Measurements from ENCODE around the gene LAMA5. TPM values are rescaled to one million over a fixed set of nuclear protein-coding genes. Genes with fewer than 3 reads are reported as not detected.

Gene LAMA5
- total RNA-seq, 1 donor from 2014 or later, result 34.5 TPM

- DNase-seq (ENCODE audit: low spot score), result no peak
- Mint-ChIP-seq H3K27ac (ENCODE audit: unreplicated experiment) (no peak overlapping the region), H3K4me1 (ENCODE audit: unreplicated experiment) (no peaks in the 10 kb centered on the region), H3K27me3 (ENCODE audit: unreplicated experiment) (peaks cover 6% of the 10 kb centered on the region), H3K4me3 (ENCODE audit: unreplicated experiment) (no peak overlapping the region), H3K36me3 (ENCODE audit: low read depth, unreplicated experiment) (no peaks in the 10 kb centered on the region), H3K9me3 (ENCODE audit: unreplicated experiment) (no peaks in the 10 kb centered on the region)
- no peak for TF ChIP-seq CTCF (IDR thresholded peaks at IDR 0.05; ENCODE audit: unreplicated experiment)
These were observed 45.3 kb upstream of the LAMA5 start for GRCh38 chr20:62412194-62413024.

- TF ChIP-seq CTCF (IDR thresholded peaks at IDR 0.05; ENCODE audit: unreplicated experiment), result no peak
- no peaks in the 10 kb centered on the region for H3K9me3 Mint-ChIP-seq (ENCODE audit: unreplicated experiment)
- H3K4me1 Mint-ChIP-seq (ENCODE audit: unreplicated experiment), result no peaks in the 10 kb centered on the region
- no peak for DNase-seq (ENCODE audit: low spot score)
- no peaks in the 10 kb centered on the region for H3K36me3 Mint-ChIP-seq (ENCODE audit: low read depth, unreplicated experiment)
- H3K27ac Mint-ChIP-seq (ENCODE audit: unreplicated experiment), result no peak overlapping the region
- peaks cover 6% of the 10 kb centered on the region for H3K27me3 Mint-ChIP-seq (ENCODE audit: unreplicated experiment)
- H3K4me3 Mint-ChIP-seq (ENCODE audit: unreplicated experiment), result no peak overlapping the region
These were observed 44.5 kb upstream of the LAMA5 start for GRCh38 chr20:62411479-62412193.

- TF ChIP-seq CTCF (IDR thresholded peaks at IDR 0.05; ENCODE audit: unreplicated experiment), result no peak
- DNase-seq (ENCODE audit: low spot score), result no peak
- H3K27me3 Mint-ChIP-seq (ENCODE audit: unreplicated experiment), result peaks cover 6% of the 10 kb centered on the region
- no peaks in the 10 kb centered on the region for H3K36me3 Mint-ChIP-seq (ENCODE audit: low read depth, unreplicated experiment)
- peaks cover 1% of the 10 kb centered on the region for H3K4me1 Mint-ChIP-seq (ENCODE audit: unreplicated experiment)
- H3K4me3 Mint-ChIP-seq (ENCODE audit: unreplicated experiment), result no peak overlapping the region
- H3K27ac Mint-ChIP-seq (ENCODE audit: unreplicated experiment), result no peak overlapping the region
- H3K9me3 Mint-ChIP-seq (ENCODE audit: unreplicated experiment), result no peaks in the 10 kb centered on the region
These were observed 43.8 kb upstream of the LAMA5 start for GRCh38 chr20:62410746-62411478.

GRCh38 chr20:62409931-62410745 lies 43.0 kb upstream of the LAMA5 start:
- H3K36me3 Mint-ChIP-seq (ENCODE audit: low read depth, unreplicated experiment), result no peaks in the 10 kb centered on the region
- no peaks in the 10 kb centered on the region for H3K9me3 Mint-ChIP-seq (ENCODE audit: unreplicated experiment)
- DNase-seq (ENCODE audit: low spot score), result peak; percentile 60
- H3K4me3 Mint-ChIP-seq (ENCODE audit: unreplicated experiment), result no peak overlapping the region
- peaks cover 6% of the 10 kb centered on the region for H3K4me1 Mint-ChIP-seq (ENCODE audit: unreplicated experiment)
- peaks cover 8% of the 10 kb centered on the region for H3K27me3 Mint-ChIP-seq (ENCODE audit: unreplicated experiment)
- no peak overlapping the region for H3K27ac Mint-ChIP-seq (ENCODE audit: unreplicated experiment)
- TF ChIP-seq CTCF (IDR thresholded peaks at IDR 0.05; ENCODE audit: unreplicated experiment), result peak; percentile 45
